IPS-NIHi7 (cell line): Measurements from ENCODE around the gene CHID1.

ENCODE experiments used
- DNase-seq: peaks from one replicate; pipeline ENCODE4 v3.0.0; 2012; ENCODE audit warnings: mixed read lengths; ENCODE audit errors: extremely low spot score

The CHID1 gene

GRCh38 chr11:836700-837099 is 73.9 kb downstream of the CHID1 start:
- DNase-seq: no peak

GRCh38 chr11:836274-836673 is 74.3 kb downstream of the CHID1 start:
- DNase-seq: no peak

DNA sequence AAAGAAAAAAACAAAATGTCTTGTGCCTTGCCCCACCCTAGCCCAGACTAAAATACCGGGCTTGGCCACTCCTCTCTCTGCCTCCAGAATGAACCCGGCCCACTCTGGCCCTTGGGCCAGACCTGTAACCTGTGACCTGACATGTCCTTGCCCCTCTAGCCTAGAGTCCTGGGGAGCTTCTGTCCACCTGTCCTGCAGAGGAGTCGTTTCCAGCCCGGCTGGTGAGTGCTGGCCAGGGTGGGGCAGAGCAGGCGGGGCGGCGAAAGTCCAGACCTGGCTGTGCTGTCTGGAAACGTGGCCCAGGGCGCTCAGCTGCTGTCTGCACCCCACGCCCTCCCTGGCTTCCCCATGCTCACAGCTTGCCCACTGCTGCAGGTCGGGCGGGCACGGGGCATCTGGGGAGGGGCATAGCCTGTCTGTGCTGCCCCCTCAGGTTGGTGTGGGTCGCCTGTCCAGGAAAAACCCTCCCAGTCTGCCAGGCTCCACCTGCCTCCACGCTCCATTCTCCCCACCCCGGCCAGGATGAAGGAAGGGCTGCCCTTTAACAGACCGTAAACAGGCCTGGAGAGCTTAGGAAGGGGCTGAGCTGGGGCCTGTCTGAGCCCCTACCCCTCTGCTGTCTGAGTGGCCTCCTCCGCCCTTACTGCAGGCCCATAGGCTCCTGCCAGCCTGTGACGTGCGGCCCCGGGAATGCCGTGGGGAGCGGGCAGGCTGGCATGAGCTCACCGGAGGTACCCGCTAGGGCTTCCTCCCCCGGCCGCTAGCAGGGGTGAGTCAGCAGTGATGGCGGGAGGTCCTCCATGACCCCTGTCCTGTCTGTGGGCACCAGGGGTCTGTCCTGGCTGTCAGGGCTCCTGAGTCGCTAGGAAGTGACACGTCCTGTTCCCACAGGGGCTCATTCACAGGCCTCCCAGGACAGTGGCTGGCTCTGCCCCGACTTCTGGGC is 76.0 kb downstream of the CHID1 start:
- no peak for DNase-seq

DNA sequence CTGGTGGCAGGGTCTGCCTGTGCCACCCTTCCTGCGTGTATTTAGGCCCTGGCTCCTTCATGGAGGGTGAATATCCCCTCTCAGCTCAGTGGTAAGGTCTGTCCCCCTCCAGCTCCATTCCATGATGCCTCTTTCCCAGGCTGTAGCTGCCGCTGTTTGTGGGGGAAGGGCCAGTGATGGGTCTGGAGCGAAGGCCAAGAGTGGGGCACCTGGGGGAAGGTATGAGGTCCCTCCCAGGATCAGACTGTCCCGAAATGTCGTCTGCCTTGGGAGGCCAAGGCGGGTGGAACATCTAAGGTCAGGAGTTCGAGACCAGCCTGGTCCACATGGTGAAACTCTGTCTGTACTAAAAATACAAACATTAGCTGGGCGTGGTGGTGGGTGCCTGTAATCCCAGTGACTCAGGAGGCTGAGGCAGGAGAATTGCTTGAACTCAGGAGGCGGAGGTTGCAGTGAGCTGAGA is 76.7 kb downstream of the CHID1 start:
- no peak for DNase-seq

- DNase-seq: no peak
These were observed 77.4 kb downstream of the CHID1 start for GRCh38 chr11:833114-833791.

- peak; percentile 60 for DNase-seq
These were observed 78.0 kb downstream of the CHID1 start, which contains the start of gene CD151 for GRCh38 chr11:832529-833113. CD151 (plus strand) TSS chr11:832952; CDS start chr11:836070, 3,118 bp downstream.

GRCh38 chr11:831961-832528 is 78.6 kb downstream of the CHID1 start:
- no peak for DNase-seq

GRCh38 chr11:831118-831864 is 79.3 kb downstream of the CHID1 start:
- no peak for DNase-seq

DNA sequence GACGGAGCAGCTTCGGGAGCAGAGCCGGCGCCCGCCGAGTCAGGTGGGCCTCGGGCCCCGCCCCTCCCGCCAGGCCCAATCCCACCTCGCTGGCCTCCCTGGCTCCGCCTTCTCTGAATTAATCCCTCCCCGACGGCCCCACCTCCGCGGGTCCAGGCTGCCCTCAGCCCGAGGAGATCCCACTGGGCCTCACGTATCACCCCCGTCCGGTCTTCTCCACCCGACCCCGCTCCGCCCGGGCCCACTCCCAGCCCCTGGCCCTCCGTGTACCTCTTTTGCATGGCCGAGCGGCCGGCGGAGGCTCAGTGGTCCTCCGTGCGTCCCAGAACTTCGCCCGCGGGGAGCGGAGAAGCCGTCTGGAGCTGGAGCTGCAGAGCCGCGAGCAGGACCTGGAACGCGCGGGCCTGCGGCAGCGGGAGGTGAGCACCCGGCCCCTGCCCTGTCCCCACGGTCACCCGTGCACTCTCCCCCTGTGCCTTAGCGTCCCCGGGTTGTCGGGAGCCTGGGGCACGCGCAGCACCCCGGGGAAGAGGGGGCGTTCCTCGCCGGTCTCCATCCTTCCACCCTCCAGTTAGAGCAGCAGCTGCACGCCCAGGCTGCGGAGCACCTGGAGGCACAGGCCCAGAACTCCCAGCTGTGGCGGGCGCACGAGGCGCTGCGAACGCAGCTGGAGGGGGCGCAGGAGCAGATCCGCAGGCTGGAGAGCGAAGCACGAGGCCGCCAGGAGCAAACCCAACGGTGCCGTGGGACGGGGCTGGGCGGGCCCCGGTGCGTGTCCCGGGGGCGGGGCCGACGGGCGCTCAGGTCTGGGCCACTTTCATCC is 80.1 kb downstream of the CHID1 start:
- peak; percentile 83 for DNase-seq

DNA sequence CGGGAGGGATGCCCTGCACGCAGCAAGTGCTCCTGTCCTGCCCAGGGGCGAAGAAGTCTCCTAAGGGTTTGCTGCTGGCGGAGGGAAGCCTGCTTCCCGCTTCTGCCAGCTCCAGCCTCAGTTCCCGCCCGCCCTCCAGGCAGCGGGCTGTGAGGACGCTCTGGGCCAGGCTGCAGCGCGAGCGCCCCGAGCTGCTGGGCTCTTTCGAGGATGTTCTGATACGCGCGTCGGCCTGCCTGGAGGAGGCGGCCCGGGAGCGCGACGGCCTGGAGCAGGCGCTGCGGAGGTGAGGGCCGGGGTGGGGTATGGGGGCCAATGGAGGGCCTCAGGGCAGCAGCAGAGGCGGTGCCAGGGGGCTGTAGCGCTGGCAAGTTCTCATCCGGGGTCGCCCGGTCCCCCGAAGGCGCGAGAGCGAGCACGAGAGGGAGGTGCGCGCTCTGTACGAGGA is 80.7 kb downstream of the CHID1 start:
- DNase-seq: no peak

- no peak for DNase-seq
These were observed 81.3 kb downstream of the CHID1 start for GRCh38 chr11:829176-829846.

- no peak for DNase-seq
These were observed 82.0 kb downstream of the CHID1 start for GRCh38 chr11:828506-829175.

DNA sequence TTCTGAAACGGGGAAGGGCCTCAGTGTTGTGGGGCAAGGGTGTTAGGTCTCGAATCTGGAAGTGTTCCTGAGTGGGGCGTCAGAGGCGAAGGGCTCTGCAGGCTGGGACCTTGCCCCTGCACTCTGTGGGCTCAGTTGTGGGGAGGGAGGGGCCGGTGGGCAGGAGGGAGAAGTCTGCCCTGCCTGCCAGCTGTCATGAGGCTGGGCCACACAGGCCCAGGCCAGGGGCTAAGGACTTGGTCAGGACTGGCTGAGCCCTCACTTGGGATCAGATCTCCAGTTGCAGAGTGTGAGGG is 82.8 kb downstream of the CHID1 start, which contains the start of gene CRACR2B:
Gene CRACR2B (plus strand): TSS at position 23 of the 296 bp plus-strand sequence. CDS start 689 bp downstream, outside the sequence.
- DNase-seq: no peak

DNA sequence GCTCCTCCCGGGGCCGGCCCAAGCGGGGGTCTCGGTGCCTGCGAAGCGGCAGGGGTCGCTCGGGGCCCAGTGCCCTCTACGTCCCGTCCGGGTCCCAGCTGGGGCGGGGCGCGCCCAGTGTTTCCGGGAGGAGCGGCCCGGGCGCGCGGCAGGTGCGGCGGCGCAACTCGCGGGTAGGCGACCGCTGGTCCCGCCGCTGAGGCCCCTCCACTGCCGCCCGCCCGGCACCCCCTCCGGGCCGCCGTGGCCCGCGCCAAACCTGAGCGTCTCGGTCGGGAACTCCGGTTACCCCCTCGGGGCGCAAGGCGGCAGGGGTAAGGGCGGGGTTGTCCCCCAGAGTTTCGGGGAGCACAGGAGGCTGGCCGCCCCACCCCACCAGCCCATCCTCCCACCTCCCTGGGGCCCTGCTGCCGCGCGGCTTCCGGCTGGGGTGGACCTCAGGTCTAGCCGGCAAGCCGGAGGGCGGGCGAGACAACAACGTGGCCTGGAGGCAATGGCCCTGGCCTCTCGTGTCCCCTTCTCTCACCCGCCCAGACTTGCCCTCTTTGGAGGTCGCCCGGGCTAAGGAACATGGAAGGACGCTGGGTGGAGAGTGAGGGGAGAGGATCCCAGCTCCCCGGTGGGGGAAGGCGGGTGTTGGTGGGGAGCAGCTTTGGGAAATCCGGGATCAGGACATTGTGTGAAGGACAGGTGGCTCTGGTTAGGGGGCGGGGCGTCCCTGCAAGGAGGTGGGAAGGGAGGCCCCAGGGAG is 83.3 kb downstream of the CHID1 start:
- DNase-seq: no peak

- DNase-seq: no peak
These were observed 83.8 kb downstream of the CHID1 start for GRCh38 chr11:826836-827145.

GRCh38 chr11:826227-826621 is 84.4 kb downstream of the CHID1 start:
- no peak for DNase-seq

DNA sequence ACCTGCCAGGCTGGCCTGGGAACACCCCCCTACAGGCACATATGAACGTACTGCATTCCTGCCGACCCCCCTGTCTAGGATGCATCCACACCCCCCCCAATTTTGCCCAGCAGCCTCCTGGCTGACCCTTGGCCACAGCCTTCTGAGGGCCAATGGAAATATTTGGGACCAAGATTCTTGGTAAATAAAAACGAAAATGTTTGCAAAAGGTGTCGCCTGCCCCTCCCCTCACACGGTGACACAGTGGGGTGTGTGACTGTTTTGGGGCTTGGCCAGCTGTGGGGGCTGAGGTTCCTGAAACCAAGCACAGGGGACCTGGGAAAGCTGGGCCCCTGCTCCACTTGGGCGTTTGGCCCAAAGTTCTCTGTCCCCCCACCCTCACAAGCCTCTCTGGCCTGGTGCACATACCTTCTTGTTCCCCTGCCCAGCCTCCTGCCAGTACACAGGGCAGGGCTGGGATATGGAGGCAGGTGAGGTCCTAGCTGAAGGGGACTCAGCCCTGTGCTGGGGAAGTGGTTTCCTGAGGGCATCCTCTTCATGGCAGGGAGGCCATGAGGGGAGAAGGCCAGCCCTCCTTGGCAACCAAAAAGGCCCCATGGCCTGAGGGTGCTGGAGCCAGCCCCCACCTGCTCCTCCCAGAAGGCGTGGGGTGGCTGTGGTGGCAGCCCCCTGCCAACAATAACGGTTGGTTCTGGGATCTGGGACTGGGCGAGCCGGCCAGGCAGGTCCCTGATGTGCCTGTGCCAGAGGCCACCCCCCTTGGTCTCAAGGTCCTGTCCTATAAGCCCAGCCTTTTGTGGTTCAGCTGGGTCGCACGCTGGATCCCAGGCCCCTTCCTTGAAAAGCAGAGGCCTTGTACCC is 85.0 kb downstream of the CHID1 start:
- DNase-seq: no peak

GRCh38 chr11:824942-825341 is 85.7 kb downstream of the CHID1 start:
- no peak for DNase-seq
